ENCODE results near the gene DNAJA4.

DNAJA4 gene
- total RNA-seq: 15.6 to 19.3 reads per million in 2 donors

DNA sequence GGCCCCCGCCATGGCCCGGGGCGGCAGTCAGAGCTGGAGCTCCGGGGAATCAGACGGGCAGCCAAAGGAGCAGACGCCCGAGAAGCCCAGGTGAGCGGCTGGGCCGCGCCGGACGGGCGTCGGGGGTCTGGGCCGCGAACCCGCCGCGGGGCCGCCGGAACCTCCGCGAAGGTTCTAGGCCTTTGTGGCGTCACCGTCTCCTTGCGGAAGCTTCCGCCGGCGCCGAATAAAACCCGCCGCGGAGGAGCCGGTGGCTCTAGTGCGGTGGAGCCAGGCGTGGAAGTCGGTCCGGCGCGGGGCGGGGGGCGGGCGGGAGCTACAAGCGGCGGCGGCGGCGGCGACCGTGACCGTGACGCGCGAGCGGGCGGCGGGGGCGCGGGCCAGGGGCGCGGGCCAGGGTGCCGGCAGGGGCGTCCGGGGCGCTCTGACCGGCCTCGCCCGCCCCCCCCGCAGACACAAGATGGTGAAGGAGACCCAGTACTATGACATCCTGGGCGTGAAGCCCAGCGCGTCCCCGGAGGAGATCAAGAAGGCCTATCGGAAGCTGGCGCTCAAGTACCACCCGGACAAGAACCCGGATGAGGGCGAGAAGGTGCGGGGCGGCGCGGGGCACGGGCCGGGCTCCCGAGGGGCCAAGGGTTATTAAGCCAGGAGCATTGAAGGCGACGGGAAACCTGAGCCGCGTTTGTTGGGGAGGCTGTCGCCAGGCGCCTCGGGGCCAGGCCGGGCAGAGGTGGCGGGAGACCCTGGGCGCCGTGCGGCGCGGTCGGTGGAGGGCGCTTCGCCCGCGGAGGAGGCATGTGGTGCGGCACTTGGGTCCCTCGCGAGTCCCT, at the start of gene DNAJA4:
Gene DNAJA4 (plus strand): TSS at position 259 of the 833 bp plus-strand sequence. CDS start 202 bp downstream, at position 461.
- DNase-seq: peak; percentile 51

- no peak for DNase-seq
Measured at GRCh38 chr15:78216276-78217104, 47.9 kb upstream of the DNAJA4 start.

GRCh38 chr15:78220713-78221112, 43.6 kb upstream of the DNAJA4 start:
- no peak for DNase-seq

DNA sequence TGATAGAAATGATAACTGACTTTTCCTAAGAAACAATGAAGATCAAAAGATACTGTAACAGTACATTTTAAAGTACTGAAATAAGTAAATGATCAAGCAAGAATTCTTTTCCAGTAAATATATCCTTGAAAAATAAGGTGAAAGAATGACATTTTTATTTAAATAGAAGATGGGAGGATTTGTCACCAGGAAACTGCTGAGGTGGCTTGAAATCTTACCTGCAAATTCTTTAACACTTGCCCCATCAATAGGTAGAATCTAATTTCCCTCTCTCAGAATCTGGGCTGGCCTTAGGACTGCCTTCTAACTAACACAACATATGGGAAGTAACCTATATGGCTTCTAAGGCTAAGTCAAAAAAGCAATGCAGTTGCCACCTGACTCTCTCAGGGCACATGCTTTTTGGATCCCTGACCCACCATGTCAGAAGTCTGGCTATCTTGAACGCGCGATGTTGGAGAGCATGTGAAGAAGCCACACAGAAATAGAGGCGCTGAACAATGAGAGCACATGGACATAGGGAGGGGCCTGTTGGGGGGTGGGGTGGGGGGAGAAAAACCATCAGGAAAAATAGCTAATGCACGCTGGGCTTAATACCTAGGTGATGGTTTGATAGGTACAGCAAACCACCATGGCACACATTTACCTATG, 41.5 kb upstream of the DNAJA4 start:
- DNase-seq: no peak

DNA sequence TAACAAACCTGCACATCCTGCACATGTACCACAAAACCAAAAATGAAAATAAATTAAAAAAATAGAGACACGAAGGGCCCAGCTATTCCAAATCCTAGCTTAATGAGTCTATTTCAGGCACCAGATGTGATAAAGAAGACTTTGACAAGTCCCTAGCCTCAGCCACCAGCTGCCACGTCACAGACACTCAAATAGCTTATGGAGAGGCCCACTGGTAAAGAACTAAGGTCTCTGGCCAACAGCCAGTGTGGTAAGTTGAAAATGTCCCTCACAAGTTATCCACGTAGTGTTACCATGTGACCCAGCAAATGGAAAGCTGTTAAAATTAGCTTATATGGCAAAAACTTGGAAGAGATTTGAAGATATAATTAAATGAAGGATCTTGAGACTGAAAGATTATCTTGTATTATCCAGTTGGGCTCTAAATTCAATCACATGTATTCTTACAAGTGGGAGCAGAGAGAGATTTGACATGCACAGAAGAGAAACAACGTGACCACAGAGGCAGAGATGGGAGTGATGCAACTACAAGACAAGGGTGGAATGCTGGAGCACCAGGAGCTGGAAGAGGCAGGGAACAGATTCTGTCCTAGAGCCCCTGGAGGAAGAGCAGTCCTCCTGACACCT, 40.9 kb upstream of the DNAJA4 start:
- no peak for DNase-seq

DNA sequence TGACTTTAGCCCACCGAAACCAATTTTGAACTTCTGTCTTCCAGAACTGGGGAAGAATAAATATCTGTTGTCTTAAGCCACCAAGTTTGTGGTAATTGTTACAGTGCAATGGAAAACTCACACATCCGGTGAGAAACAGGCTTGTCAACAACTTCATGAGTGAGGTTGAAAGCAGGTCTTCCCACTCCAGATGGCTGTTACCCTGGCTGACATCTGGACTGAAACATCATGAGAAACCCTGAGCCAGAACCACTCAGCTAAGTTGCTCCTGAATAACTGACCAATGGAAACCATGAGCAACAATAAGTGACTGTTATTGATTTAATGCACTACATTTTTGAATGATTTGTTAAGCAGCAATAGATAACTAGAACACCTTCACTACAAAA, 40.3 kb upstream of the DNAJA4 start:
- DNase-seq: no peak

DNA sequence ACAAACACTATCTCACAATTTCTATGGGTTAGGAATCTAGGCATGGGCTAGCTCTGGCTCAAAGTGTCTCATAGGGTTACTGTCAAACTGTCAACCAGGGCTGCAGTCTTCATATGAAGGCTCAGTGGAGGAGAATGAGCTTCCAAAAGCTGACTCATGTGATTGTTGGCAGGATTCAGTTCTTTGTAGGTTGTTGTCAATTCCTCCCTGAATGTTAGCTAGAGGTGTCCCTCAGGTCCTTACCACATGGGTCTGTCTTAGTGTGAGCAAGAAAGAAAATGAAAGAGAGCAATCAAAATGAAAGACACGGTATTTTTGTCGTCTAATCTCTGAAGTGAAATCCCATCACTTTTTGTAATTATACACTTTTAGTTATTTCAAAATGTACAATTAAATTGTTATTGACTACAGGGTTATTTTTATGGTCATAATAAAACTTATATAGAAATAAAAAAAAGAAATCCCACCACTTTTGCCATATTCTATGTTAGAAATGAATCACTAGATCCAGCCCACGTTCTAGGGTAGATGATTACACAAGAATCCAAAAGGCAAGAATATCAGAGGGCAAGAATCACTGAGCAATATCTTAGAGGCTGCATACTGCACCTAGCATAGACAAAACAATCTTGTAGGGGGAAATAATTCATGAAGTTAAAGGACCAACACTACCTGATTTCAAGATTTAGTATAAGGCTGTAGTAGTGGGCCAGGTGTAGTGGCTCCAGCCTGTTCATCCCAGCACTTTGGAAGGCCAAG, 38.4 kb upstream of the DNAJA4 start:
- DNase-seq: no peak

DNA sequence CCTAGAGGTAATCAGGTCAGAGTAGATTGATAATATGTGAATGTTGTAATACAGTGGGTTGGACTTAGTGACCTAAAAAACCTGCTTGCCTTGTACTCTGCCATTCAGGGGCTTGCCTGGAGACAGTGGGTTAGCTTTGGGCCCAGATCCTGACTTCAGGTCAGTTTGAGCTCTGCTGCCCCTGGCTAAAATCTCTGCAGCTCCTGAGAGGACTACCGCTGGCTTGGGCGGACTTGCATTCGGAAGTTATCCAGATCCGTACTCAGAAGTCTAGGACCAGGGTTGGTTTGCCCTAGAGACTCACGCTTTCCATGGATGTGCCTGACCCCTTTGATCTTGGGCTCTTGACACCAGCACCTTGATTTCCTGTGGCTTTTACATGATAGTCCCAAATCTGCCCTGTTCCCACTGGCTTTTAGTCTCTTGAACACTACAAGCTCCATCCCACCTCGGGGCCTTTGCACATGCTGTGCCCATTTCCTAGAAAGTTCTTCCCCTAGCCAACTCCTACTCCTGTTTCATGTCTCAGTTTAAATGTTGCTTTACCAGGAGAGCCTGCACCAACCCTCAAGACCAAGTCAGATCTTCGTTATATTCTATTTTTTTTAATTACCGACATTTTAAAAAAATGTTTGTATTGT, 35.9 kb upstream of the DNAJA4 start:
- no peak for DNase-seq

DNA sequence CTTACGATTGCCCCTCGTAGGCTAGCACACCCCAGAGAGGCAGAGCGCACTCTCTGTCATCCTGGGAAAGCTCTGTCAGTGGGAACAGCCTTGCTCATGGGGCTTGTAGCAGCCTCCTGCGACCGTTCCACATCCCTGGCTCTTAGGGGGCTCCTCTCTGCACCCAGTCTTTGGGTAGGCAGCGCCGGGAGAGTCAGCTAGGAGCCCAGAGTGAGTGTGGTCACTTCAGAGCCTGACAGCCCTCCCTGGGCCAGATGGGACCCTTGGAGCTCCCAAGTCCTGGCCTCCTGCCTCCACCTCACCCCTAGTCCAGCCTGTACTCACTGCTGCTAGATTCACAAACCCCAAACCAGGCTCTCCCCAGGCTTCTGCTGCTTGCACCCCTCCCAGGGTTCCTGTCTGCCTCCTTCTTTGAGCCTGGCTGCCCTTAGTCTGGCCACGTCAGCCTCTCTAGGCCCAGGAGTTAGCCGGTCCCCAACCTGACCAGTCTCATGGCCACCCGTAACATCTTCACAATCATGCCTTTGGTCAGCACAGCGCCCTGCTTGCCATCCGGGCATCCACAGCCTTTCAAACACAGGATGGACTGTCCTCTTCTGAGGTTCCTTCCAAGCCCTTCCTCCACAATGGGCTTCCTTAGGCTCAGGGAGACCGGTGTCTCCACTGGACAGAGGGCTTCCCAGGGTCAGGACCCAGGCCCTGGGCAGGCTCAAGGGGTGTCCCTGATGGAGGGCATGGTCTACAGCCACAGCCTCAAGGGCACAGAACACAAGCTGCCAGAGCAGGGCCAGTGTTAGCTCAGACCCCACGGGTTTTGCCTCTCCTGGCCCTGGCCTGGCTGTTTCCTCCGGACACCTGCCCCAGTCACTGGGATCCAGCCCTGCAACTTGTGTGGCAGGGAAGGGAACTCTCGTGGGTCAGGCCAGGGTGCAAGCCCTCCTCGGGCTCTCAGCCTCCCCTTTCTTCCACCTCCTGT, 34.6 kb upstream of the DNAJA4 start:
- DNase-seq: no peak

- DNase-seq: no peak
Measured at GRCh38 chr15:78232951-78233350, 31.4 kb upstream of the DNAJA4 start.

GRCh38 chr15:78233496-78233895, 30.9 kb upstream of the DNAJA4 start:
- DNase-seq: no peak

GRCh38 chr15:78234515-78235040, 29.8 kb upstream of the DNAJA4 start, which contains the start of gene ACSBG1:
Gene ACSBG1, minus strand, starts transcription at chr15:78234565. Its CDS starts 64 bp downstream, at chr15:78234501.
- DNase-seq: no peak

- no peak for DNase-seq
Measured at GRCh38 chr15:78236491-78236890, 27.9 kb upstream of the DNAJA4 start.

DNA sequence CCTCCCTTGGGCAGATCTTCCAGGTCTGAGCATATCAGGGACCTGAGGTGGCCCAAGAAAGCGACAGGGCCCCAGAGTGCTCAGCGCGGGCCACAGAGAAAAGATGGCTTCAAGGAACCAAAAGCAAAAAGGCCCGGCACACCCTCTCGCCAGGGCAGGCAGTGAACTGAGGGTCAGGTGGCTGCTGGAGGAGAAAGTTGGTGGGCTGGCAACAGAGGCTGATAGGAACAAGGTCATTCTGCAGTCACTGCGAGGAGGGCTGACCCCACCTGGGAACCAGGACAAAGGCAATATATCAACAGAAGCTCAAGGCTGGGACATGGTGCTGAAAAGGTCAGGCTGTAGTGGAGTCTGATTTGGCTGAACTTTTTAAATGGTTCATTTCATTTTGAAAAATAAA, 27.2 kb upstream of the DNAJA4 start:
- DNase-seq: no peak

DNA sequence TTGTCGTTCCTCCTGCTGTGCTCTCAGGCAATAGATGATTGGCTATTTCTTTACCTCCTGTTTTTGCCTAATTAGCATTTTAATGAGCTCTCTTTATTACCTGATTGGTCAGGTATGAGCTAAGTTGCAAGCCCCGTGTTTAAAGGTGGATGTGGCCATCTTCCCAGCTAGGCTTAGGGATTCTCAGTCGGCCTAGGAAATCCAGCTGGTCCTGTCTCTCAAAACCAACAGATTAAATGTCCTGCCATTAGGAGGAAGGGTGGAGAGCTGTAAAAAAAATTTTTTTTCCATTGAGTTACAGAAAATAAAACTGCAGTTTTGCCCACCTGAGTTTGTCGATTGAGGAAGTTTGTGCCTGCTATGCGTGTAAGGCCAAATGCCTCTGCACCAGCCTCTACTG, 24.6 kb upstream of the DNAJA4 start:
- no peak for DNase-seq

- DNase-seq: peak; percentile 38
Measured at GRCh38 chr15:78241017-78241416, 23.3 kb upstream of the DNAJA4 start.

- DNase-seq: no peak
Measured at GRCh38 chr15:78242128-78242527, 22.2 kb upstream of the DNAJA4 start.

DNA sequence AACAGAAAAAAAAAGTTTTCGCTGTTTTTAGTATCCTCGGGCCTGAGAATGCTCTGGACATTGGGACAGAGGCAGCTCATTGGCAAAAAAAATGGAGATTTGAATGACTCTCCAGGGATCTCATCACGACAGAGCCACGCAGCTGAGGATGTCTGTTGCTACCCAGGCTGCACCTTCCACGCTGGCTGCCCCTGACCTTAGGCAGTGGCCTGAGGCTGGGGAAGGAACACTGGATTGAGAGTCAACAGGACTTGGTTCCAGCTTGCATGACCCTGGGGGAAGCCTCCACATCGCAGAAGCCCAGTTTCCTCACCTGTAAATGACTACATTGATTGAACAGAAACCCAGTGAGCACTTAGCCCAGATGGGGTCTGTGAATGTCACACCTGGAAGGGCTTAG, 21.3 kb upstream of the DNAJA4 start:
- no peak for DNase-seq

DNA sequence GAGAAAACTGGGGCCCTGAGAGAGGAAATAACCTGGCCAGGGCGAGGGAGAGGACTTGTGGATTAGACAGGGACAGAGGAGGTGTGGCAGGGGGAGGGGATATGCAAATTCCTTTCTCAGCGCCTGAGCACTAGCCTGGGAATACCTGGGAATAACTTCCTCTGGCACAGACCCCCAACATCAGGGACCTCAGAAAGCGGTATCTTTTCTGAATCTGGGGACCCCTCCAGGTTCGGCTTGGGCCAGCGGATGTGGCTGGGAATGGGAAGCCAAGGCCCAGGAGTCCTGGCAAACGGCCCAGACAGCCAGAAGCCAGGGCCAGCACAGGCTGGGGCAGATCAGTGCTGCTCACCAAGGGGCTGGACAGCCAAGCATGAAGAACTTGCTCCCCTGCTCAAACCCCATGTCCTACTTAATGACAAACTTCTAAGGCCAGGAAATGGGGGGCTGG, 20.8 kb upstream of the DNAJA4 start:
- no peak for DNase-seq

- DNase-seq: no peak
Measured at GRCh38 chr15:78244101-78244500, 20.3 kb upstream of the DNAJA4 start.
